IPS DF 6.9 (cell line): ENCODE measurements around the gene CNOT4.

Source experiments
- DNase-seq: peaks from one replicate; pipeline ENCODE4 v3.0.0-alpha.2; 2013; ENCODE audit warnings: low read depth, low spot score
- H3K27ac ChIP-seq: one replicate; pipeline ENCODE4 v1.5.1; 2013; ENCODE audit warnings: low read length, control low read depth
- H3K27me3 ChIP-seq: 2 replicates; pipeline ENCODE4 v1.6.1; 2013; ENCODE audit warnings: mild to moderate bottlenecking, low read length; ENCODE audit not compliant: control insufficient read depth, insufficient read depth
- H3K36me3 ChIP-seq: 2 replicates; pipeline ENCODE4 v1.6.1; 2013; ENCODE audit warnings: low read length; ENCODE audit not compliant: control insufficient read depth, insufficient read depth
- H3K4me1 ChIP-seq: 2 replicates; pipeline ENCODE4 v1.6.1; 2013; ENCODE audit warnings: low read length; ENCODE audit not compliant: control insufficient read depth, insufficient read depth
- H3K4me3 ChIP-seq: 2 replicates; pipeline ENCODE4 v1.5.1; 2013; ENCODE audit warnings: mild to moderate bottlenecking, low read length
- H3K9me3 ChIP-seq: 2 replicates; pipeline ENCODE4 v1.6.1; 2013; ENCODE audit warnings: low read length, inconsistent platforms; ENCODE audit not compliant: control insufficient read depth, insufficient read depth
- WGBS: extraction: QIAGEN DNeasy Blood & Tissue Kit; methylation state at CpG from one replicate; pipeline ENCODE4 v1.1.7; 2013; ENCODE audit warnings: mixed read lengths, missing lambda C conversion rate; ENCODE audit not compliant: insufficient read length, insufficient coverage; 5-methylcytosine and 5-hydroxymethylcytosine counted together

CNOT4 gene

GRCh38 chr7:135537905-135538304 lies 28.0 kb upstream of the CNOT4 start:
- no peaks in the 10 kb centered on the region for H3K27me3 ChIP-seq
- H3K4me3 ChIP-seq: no peak overlapping the region
- DNase-seq: no peak
- H3K27ac ChIP-seq: no peak overlapping the region
- H3K4me1 ChIP-seq: no peaks in the 10 kb centered on the region
- H3K9me3 ChIP-seq: no peaks in the 10 kb centered on the region
- no peaks in the 10 kb centered on the region for H3K36me3 ChIP-seq

- no peak overlapping the region for H3K27ac ChIP-seq
- no peaks in the 10 kb centered on the region for H3K36me3 ChIP-seq
- H3K4me3 ChIP-seq: no peak overlapping the region
- DNase-seq: no peak
- no CpG with 5 or more reads among the region's 1 CpG for WGBS
- H3K4me1 ChIP-seq: no peaks in the 10 kb centered on the region
- no peaks in the 10 kb centered on the region for H3K9me3 ChIP-seq
- no peaks in the 10 kb centered on the region for H3K27me3 ChIP-seq
These were observed 27.6 kb upstream of the CNOT4 start for GRCh38 chr7:135537453-135537852.

DNA sequence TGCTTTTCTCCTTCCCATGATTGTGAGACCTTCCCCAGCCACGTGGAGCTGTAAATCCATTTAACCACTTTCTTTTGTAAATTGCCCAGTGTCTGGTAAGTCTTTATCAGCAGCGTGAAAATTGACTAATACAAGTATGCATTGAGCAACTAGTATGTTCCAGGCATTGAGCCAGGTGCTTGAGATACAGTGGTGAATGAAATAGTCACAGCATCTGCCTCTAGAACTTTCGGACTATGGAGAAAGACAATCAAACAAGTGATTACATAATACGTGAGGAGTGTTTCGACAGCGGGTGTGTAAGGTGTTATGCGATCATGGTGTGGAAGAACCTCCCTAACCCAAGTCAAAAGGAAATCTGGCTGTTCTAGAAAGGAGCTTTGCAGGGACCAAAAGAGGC lies 26.2 kb upstream of the CNOT4 start:
- Histone ChIP-seq H3K36me3 (no peaks in the 10 kb centered on the region), H3K9me3 (no peaks in the 10 kb centered on the region), H3K4me3 (no peak overlapping the region), H3K27ac (no peak overlapping the region), H3K27me3 (no peaks in the 10 kb centered on the region), H3K4me1 (no peaks in the 10 kb centered on the region)
- no peak for DNase-seq
- WGBS: no CpG with 5 or more reads among the region's 7 CpGs

GRCh38 chr7:135527025-135527424 lies 17.1 kb upstream of the CNOT4 start:
- H3K4me3 ChIP-seq: no peak overlapping the region
- H3K27ac ChIP-seq: no peak overlapping the region
- DNase-seq: no peak
- no peaks in the 10 kb centered on the region for H3K27me3 ChIP-seq
- H3K9me3 ChIP-seq: no peaks in the 10 kb centered on the region
- no peaks in the 10 kb centered on the region for H3K36me3 ChIP-seq
- no CpG with 5 or more reads among the region's 3 CpGs for WGBS
- H3K4me1 ChIP-seq: no peaks in the 10 kb centered on the region

DNA sequence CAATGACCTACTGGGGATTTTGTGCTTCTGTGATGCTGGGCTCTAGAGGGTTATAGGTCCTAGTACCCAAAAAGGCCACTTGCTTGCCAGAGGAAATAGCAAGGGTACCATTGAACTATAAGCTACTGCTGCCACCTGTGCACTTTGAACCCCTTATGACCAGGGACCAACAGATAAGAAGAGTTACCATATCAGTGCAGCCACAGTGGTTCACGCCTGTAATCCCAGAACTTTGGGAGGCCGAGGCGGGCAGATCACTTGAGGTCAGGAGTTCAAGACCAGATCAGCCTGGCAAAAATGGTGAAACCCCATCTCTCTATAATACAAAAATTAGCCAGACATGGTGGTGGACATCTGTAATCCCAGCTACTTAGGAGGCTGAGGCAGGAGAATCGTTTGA lies 15.5 kb upstream of the CNOT4 start:
- no peak overlapping the region for H3K4me3 ChIP-seq
- no peaks in the 10 kb centered on the region for H3K9me3 ChIP-seq
- no CpG with 5 or more reads among the region's 4 CpGs for WGBS
- no peaks in the 10 kb centered on the region for H3K4me1 ChIP-seq
- no peaks in the 10 kb centered on the region for H3K27me3 ChIP-seq
- no peaks in the 10 kb centered on the region for H3K36me3 ChIP-seq
- no peak for DNase-seq
- no peak overlapping the region for H3K27ac ChIP-seq

DNA sequence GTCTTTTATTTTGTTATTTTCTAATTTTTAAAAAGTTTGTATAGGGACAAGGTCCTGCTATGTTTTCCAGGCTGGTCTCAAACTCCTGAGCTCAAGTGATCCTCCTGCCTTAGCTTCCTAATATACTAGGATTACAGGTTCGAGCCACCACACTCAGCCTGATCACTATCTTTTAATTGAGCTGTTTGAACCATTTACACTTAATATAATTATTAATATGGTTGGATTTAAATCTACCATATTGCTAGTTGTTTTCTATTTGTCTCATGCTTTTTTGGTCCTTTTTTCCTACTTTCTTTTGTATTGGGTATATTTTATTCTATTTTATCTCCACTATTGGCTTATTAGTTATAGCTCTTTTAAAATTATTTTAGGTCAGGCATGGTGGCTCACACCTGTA lies 13.2 kb upstream of the CNOT4 start:
- WGBS: no CpG with 5 or more reads among the region's 1 CpG

GRCh38 chr7:135522509-135522908 lies 12.6 kb upstream of the CNOT4 start:
- Histone ChIP-seq H3K36me3 (no peaks in the 10 kb centered on the region), H3K4me3 (no peak overlapping the region), H3K9me3 (no peaks in the 10 kb centered on the region), H3K4me1 (no peaks in the 10 kb centered on the region), H3K27me3 (no peaks in the 10 kb centered on the region), H3K27ac (no peak overlapping the region)
- DNase-seq: no peak
- 100% methylated on average over 1 of the region's 6 CpGs for WGBS

More for the DNA sequence above, 13.2 kb upstream of the CNOT4 start:
- no peak overlapping the region for H3K27ac ChIP-seq
- H3K27me3 ChIP-seq: no peaks in the 10 kb centered on the region
- no peak overlapping the region for H3K4me3 ChIP-seq
- DNase-seq: no peak
- H3K36me3 ChIP-seq: no peaks in the 10 kb centered on the region
- no peaks in the 10 kb centered on the region for H3K9me3 ChIP-seq
- H3K4me1 ChIP-seq: no peaks in the 10 kb centered on the region

DNA sequence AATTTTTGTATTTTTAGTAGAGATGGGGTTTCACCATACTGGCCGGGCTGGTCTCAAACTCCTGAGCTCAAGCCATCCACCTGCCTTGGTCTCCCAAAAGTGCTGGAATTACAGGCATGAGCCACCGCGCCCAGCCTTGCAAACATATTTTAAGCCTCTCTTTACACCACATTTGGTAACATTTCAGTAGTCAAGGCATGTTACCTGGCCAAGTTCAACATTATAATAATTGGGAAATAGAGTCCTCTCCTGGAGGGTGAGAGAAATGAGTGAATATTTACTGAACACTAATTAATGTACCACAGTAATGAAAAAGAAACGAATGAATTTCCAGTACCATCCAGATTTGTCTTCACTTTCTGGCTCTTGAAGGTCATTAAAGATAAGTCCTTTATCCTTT lies 10.0 kb upstream of the CNOT4 start:
- Histone ChIP-seq H3K27ac (no peak overlapping the region), H3K4me1 (no peaks in the 10 kb centered on the region), H3K36me3 (no peaks in the 10 kb centered on the region), H3K9me3 (no peaks in the 10 kb centered on the region), H3K4me3 (no peak overlapping the region), H3K27me3 (no peaks in the 10 kb centered on the region)
- no CpG with 5 or more reads among the region's 4 CpGs for whole genome bisulfite sequencing
- DNase-seq: no peak

- Histone ChIP-seq H3K36me3 (no peaks in the 10 kb centered on the region), H3K9me3 (no peaks in the 10 kb centered on the region), H3K27me3 (no peaks in the 10 kb centered on the region), H3K27ac (no peak overlapping the region), H3K4me1 (no peaks in the 10 kb centered on the region), H3K4me3 (no peak overlapping the region)
- no peak for DNase-seq
These were observed 9.4 kb upstream of the CNOT4 start for GRCh38 chr7:135519233-135519688.

- no peak for DNase-seq
- Histone ChIP-seq H3K36me3 (no peaks in the 10 kb centered on the region), H3K9me3 (no peaks in the 10 kb centered on the region), H3K4me1 (no peaks in the 10 kb centered on the region), H3K4me3 (no peak overlapping the region), H3K27me3 (no peaks in the 10 kb centered on the region), H3K27ac (no peak overlapping the region)
- no CpG with 5 or more reads among the region's 1 CpG for WGBS
These were observed 8.8 kb upstream of the CNOT4 start for GRCh38 chr7:135518748-135519147.

DNA sequence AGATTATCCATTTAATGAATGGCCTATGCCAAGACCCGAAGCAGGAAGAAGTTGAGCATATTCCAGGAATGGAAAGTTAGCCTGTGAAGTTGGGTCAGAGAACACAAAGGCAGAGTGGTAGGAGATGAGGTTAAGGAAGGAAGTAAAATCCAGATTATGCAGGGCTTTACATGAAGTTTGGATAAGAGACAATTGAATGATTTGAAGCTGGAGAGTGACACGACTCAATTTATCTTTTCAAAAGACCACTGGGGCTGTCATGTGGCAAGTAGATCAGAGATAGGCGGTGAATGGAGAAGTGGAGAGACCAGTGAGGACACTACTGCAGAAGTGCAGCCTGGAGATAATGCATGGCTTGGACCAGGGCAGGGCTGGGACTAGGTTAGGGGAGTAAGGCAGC lies 7.2 kb upstream of the CNOT4 start:
- no CpG with 5 or more reads among the region's 3 CpGs for WGBS
- Histone ChIP-seq H3K4me1 (no peaks in the 10 kb centered on the region), H3K9me3 (no peaks in the 10 kb centered on the region), H3K36me3 (no peaks in the 10 kb centered on the region), H3K27ac (no peak overlapping the region), H3K4me3 (no peak overlapping the region), H3K27me3 (no peaks in the 10 kb centered on the region)
- no peak for DNase-seq
